SU-DHL-6 (cell line): ENCODE data around the gene TRMO.

Experiments used
- CTCF ChIP-seq: fragments of 200-600 bp; sonication (generic); IDR thresholded peaks from one replicate; pipeline ENCODE4 v1.5.1; 2017; ENCODE audit warnings: antibody characterized with exemption, mild to moderate bottlenecking, low read length, moderate library complexity; ENCODE audit not compliant: insufficient read depth, poor library complexity, severe bottlenecking
- EZH2phosphoT487 ChIP-seq: fragments of 200-600 bp; sonication (generic), shearing (Covaris generic); conservative IDR thresholded peaks from 2 replicates; pipeline ENCODE4 v1.6.1; 2018; ENCODE audit warnings: mild to moderate bottlenecking, antibody characterized with exemption, low read length, moderate library complexity, mixed read lengths

GRCh38 chr9:97904725-97905124 lies 17.6 kb downstream of the TRMO start:
- TF ChIP-seq CTCF (no peak), EZH2phosphoT487 (no peak)
